A673 (cell line): ENCODE measurements around the gene SCAMP4. TPM values are rescaled to one million over a fixed set of nuclear protein-coding genes. Genes with fewer than 3 reads are reported as not detected.
A peak's percentile ranks its signal among the peaks of the same experiment; 100 is the strongest.
"Not testable (repeated sequence)": the region's sequence is repeated elsewhere in the genome, so short reads cannot be mapped to it uniquely, and the experiment has no call there.

Experiments
- BruUV-seq: library from RNA; stranded (reverse); fragments of 400-500 nt; replicated peaks from 2 replicates; lab custom pipeline; 2021; lab: Mats Ljungman, UMichigan
- CTCF ChIA-PET: fragments of 300-600 bp; sonication (Branson Sonifier 250); formaldehyde crosslinking; loops from one replicate; lab custom pipeline; 2022; ENCODE audit warnings: antibody characterized with exemption; lab: Charles Lee
- POLR2A ChIA-PET: fragments of 300-600 bp; sonication (Branson Sonifier 250); formaldehyde crosslinking; loops from one replicate; lab custom pipeline; 2022; ENCODE audit warnings: antibody characterized with exemption; ENCODE audit not compliant: low non-redundant PET; lab: Charles Lee
- DNase-seq: peaks from one replicate; pipeline ENCODE4 v3.0.0-alpha.2; 2015; ENCODE audit warnings: low spot score
- H3K27ac ChIP-seq: fragments of 200-600 bp; sonication (generic); 2 replicates; pipeline ENCODE4 v1.5.1; 2016; ENCODE audit warnings: mixed run types, low read depth, mild to moderate bottlenecking, mixed read lengths, antibody characterized with exemption, low read length; ENCODE audit not compliant: poor library complexity, severe bottlenecking
- H3K27me3 ChIP-seq: fragments of 200-600 bp; sonication (generic); replicated peaks from 2 replicates; pipeline ENCODE4 v1.6.1; 2017; ENCODE audit warnings: mixed run types, low read depth, mild to moderate bottlenecking, mixed read lengths, antibody characterized with exemption, low read length; ENCODE audit not compliant: insufficient read depth, poor library complexity
- H3K36me3 ChIP-seq: fragments of 200-600 bp; sonication (generic); 2 replicates; pipeline ENCODE4 v1.6.1; 2016; ENCODE audit warnings: mixed run types, mild to moderate bottlenecking, mixed read lengths, antibody characterized with exemption, low read length; ENCODE audit not compliant: insufficient read depth, poor library complexity, severe bottlenecking
- H3K4me1 ChIP-seq: fragments of 200-600 bp; sonication (generic); 2 replicates; pipeline ENCODE4 v1.6.1; 2017; ENCODE audit warnings: mixed run types, mild to moderate bottlenecking, mixed read lengths, antibody characterized with exemption, low read length; ENCODE audit not compliant: insufficient read depth, poor library complexity, severe bottlenecking
- H3K4me3 ChIP-seq: fragments of 200-600 bp; sonication (generic); 2 replicates; pipeline ENCODE4 v1.5.1; 2016; ENCODE audit warnings: low read depth, mixed run types, mild to moderate bottlenecking, mixed read lengths, low read length; ENCODE audit not compliant: poor library complexity, severe bottlenecking
- H3K9me3 ChIP-seq: fragments of 200-600 bp; sonication (generic); 2 replicates; pipeline ENCODE4 v1.6.1; 2016; ENCODE audit warnings: mixed run types, low read depth, mild to moderate bottlenecking, mixed read lengths, antibody characterized with exemption, low read length; ENCODE audit not compliant: poor library complexity, severe bottlenecking
- CTCF ChIP-seq: fragments of 300-800, 200-600 bp; sonication (generic); conservative IDR thresholded peaks from 2 replicates; pipeline ENCODE4 v1.5.1; 2017; ENCODE audit warnings: low read depth, mild to moderate bottlenecking, antibody characterized with exemption, low read length, moderate library complexity, mixed read lengths
- EZH2 ChIP-seq: fragments of 200-600 bp; sonication (generic); IDR thresholded peaks from 2 replicates; pipeline ENCODE4 v1.6.1; 2017; ENCODE audit warnings: borderline replicate concordance, low read depth, mild to moderate bottlenecking, mixed read lengths, antibody characterized with exemption, low read length; ENCODE audit not compliant: poor library complexity, severe bottlenecking
- intact Hi-C: fragments of 100-400 bp; cut with micrococcal nuclease; formaldehyde crosslinking; loops from one replicate; pipeline ENCODE4 v1.10.0; 2022; ENCODE audit not compliant: unreplicated experiment
- total RNA-seq: library from RNA; stranded (reverse); gene quantifications from 2 replicates; pipeline ENCODE4 v1.2.3, GENCODE V29; 2021

The SCAMP4 gene
- total RNA-seq, 1 experiment from 2014 or later: 88.4 TPM

DNA sequence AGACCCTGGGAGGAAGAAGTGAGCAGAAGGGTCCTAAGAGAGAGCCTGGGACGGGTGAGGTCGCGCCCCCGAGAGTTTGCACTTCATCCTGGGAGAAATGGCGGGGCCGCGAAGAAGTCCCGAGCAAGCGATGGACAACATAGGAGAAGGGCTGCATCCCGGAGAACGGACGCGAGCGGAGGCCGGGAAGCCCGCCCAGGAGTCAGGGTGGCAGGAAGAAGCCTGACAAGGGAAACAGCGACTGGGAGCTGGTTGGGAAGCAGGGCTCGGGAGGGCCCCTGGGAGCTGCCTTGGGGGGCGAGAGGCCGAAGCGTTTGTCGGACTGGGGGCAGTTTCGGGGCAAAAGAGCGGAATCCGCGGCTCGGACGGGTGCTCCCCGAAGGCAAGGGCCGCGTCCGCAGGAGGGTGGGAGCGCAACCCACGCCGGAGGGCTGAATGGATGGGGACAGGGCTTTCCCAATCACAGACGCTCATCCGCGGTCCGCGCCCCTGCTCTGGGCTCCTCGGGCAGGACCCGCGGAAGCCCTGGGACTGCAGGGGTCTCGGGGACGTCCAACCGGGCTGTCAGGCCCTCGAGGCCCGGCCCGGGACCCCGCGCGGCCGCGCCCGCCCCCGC lies 20.4 kb upstream of the SCAMP4 start:
- ChIA-PET CTCF (interaction anchor here (0.6 kb wide), 2 partner anchors 18 to 480 kb away, joined by 6 to 9 read pairs; no protein-coding TSS in a partner anchor), POLR2A (interaction anchor here (0.6 kb wide), 4 partner anchors 13 to 488 kb away, joined by 3 to 9 read pairs (median 4); no protein-coding TSS in a partner anchor)
- no peak for DNase-seq
- no peaks in the 10 kb centered on the region for H3K36me3 ChIP-seq
- peak overlapping the region; percentile 64 for H3K27ac ChIP-seq
- no peaks in the 10 kb centered on the region for H3K9me3 ChIP-seq
- no peaks in the 10 kb centered on the region for H3K27me3 ChIP-seq
- peaks cover 7% of the 10 kb centered on the region for H3K4me1 ChIP-seq
- no TSS peak for BruUV-seq
- intact Hi-C loops: no loop called here
- TF ChIP-seq CTCF: no peak
- TF ChIP-seq EZH2: no peak
- peak overlapping the region; percentile 94 for H3K4me3 ChIP-seq

DNA sequence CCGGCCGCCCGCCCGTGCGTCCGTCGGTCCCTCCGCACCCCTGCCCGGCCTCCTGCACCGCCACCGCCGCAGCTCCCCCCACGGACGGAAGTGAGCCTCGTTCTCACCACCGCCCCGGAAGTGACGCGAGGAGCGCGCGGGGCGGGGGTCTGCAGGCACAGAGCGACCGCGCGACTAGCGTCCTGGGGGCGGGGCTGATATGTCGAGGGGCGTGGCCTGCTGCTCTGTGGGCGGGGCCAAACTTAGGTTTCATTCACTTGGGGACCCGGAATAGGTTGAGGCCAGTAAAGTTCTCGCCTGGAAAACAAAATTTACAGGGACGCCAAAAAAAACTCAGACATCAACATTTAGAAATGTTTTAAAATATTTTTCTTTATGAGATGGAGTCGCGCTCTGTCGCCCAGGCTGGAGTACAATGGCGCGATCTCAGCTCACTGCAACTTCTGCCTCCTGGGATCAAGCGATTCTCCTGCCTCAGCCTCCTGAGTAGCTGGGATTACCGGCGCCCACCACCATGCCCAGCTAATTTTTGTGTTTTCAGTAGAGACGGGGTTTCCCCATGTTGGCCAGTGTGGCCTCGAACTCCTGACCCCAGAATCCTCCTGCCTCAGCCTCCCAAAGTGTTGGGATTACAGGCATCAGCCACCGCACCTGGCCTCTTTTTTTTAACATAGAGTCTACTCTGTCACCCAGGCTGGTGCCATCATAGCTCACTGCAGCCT lies 19.6 kb upstream of the SCAMP4 start, which contains the start of gene ABHD17A:
Gene ABHD17A (minus strand): TSS at position 99 of the 722 bp plus-strand sequence. CDS start 3,930 bp downstream, outside the sequence.
- Histone ChIP-seq H3K27ac (peak within 1 kb of the TSS; percentile 64), H3K4me3 (peak within 1 kb of the TSS; percentile 94)
- H3K4me1 ChIP-seq, H3K36me3 ChIP-seq, H3K27me3 ChIP-seq, H3K9me3 ChIP-seq, intact Hi-C loops, BruUV-seq: not testable (repeated sequence)
- ChIA-PET CTCF (interaction anchor here (0.6 kb wide), 2 partner anchors 18 to 480 kb away, joined by 6 to 9 read pairs; no protein-coding TSS in a partner anchor), POLR2A (interaction anchor here (0.6 kb wide), 3 partner anchors 13 to 63 kb away, joined by 3 to 9 read pairs (median 4); no protein-coding TSS in a partner anchor)
- peak; percentile 97 for DNase-seq

DNA sequence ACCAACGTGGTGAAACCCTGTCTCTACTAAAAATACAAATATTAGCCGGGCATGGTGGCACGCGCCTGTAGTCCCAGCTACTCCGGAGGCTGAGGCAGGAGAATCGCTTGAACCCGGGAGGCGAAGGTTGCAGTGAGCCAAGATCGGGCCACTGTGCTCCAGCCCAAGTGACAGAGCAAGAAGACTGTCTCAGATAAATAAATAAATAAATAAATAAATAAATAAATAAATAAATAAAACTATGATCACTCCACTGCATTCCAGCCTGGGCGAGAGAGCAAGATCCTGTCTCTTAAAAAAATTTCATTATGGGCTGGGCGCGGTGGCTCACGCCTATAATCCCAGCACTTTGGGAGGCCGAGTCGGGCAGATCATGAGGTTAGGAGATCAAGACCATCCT lies 18.8 kb upstream of the SCAMP4 start:
- H3K4me3 ChIP-seq, CTCF ChIA-PET, H3K4me1 ChIP-seq, H3K9me3 ChIP-seq, H3K36me3 ChIP-seq, DNase-seq, H3K27me3 ChIP-seq, POLR2A ChIA-PET, BruUV-seq, intact Hi-C loops, H3K27ac ChIP-seq: not testable (repeated sequence)

DNA sequence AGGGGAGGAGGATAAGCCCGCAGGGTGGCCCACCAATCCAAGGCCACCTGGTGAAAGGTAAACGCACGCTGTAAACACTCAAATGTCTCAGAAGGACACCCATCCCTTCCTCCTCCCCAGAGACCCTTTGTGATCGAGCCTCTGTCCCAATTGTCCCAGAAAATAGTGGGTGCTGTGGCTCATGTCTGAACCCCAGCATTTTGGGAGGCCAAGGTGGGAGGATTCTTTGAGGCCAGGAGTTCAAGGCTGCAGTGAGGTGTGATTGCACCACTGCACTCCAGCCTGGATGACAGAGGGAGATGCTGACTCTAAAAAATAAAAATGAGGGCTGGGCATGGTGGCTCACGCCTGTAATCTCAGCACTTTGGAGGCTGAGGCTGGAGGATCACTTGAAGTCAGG lies 16.8 kb upstream of the SCAMP4 start:
- Histone ChIP-seq H3K27me3 (no peaks in the 10 kb centered on the region), H3K27ac (no peak overlapping the region), H3K4me3 (no peak overlapping the region), H3K4me1 (peaks cover 2% of the 10 kb centered on the region), H3K9me3 (no peaks in the 10 kb centered on the region), H3K36me3 (no peaks in the 10 kb centered on the region)
- no peak for TF ChIP-seq CTCF
- TF ChIP-seq EZH2: no peak
- intact Hi-C loops: no loop called here
- DNase-seq: no peak
- CTCF ChIA-PET: no interaction called here
- BruUV-seq: no TSS peak
- POLR2A ChIA-PET: no interaction called here
